Hair follicle dermal papilla cell (primary cell): ENCODE measurements around the gene PFKFB4. TPM values are rescaled to one million over a fixed set of nuclear protein-coding genes. Genes with fewer than 3 reads are reported as not detected.

ENCODE experiments used
- small RNA-seq: library from RNA; depleted of rRNA; stranded (forward); fragments of <200 nt; gene quantifications from one replicate; pipeline ENCODE3, GENCODE V24; 2012
- total RNA-seq: library from RNA; depleted of rRNA; stranded (reverse); fragments of >200 nt; gene quantifications from 2 replicates; pipeline ENCODE4 v1.2.3, GENCODE V29; 2012

PFKFB4 gene
- total RNA-seq: 12.8 and 15.7 TPM in 2 replicates

DNA sequence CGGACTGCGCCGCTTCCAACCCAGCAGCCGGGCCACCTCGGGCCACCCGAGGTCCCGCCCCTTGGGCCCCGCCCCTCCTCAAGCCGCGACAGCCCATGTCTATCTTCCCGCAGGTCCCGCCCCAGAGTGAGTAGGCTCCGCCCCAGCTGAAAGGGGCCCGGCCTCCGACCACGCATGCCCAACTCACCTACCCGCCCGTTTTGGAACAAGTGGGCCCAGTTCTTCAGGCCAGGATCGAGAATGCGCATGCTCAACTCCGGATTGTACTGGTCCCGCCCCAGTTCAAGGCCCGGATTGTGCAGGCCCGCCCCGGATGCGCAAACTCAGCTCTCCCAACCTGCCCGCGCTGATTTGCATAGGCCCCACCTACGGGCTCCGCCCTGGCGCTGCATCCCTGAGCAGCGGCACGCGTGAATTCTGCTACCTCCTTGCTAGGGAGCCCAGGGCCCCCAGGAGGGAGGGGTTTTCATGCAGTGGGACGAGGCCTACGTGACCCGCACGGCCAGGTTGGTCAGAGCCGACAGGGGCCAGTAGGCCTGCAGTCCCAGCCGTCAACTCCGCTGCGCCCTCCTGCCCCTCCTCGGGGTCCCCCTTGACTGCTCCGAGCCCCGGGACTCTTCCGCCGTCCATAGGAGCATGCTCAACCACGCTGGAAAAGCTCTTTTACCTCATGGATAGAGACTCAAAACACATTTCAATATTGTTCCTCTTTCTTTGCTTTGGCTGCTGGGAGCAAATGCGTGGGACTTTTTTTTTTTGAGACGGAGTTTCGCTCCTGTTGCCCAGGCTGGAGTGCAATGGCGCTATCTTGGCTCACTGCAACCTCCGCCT, at the start of gene PFKFB4:
PFKFB4 (minus strand) TSS at position 8 of the 831 bp plus-strand sequence. CDS start 26 bp downstream, outside the sequence.

DNA sequence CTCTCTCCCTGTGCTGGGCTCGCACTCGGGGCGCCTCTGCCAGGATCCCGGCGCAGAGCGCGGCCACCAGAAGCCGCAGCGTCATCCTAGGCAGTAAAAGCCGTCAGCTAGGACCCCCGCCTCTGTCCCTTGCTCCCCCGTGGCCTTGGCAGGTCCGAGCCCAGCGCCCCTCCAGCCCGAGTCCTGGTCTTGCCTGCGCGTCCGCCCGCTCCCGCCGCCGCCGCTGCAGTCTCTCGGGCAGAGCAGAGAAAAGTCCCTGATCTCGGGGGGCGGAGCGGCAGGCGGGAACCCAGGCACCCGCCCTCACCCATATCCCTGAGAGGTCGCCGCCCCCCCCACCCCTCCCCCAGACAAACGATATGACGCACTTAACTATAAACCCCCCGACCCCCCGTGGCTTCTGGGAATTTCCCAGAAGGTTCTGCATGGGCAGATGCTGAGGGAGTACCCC, 38.5 kb upstream of the PFKFB4 start, which contains the start of gene COL7A1:
COL7A1 (minus strand) TSS at position 255 of the 451 bp plus-strand sequence; CDS start at position 85, 170 bp downstream.

DNA sequence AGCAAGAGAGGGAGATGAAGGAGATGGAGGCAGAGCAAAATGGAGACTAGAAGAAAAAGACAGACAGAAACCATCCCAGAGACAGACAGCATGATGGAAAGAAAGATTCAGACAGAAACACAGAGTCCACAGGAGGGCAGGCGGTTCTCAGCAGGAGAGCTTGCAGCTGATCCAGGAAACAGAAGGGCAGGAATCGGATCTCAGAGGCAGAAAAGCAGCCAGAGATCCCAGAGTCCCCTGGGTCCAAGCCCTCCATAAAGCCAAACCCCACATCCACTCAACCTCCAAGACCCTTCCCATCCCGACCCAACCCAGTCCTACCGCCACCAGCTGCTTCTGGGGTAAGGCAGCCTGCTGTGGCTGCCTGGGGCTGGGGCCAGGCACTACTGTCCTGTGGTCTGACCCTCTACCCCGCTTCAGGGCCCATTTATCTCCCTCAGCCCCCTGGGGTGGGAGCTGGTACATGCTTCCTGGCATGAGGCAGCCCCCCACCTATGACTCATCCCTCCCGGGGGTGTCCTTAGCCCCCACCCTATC, 6.8 kb upstream of the PFKFB4 start, which contains the start of gene UCN2:
UCN2 (minus strand) TSS at position 400 of the 537 bp plus-strand sequence. CDS start 657 bp downstream, outside the sequence.

GRCh38 chr3:48504051-48504946, 52.3 kb downstream of the PFKFB4 start, which contains the start of gene SHISA5:
TSS of gene SHISA5 (minus strand) at chr3:48504174. CDS start at chr3:48504094, 80 bp downstream.

Small RNA genes within 50 kb of the gene (small RNA-seq; reads per million reads assigned to genes)
- not detected for gene MIR6823

Other genes starting within 250 kb of the PFKFB4 start
- not detected in 2 replicates for gene SPINK8, start 223.1 kb downstream of the PFKFB4 start, total RNA-seq
- 0.12 and 0.32 TPM in 2 replicates for gene FBXW12, start 184.6 kb downstream of the PFKFB4 start, total RNA-seq
- 15.4 and 21.1 TPM in 2 replicates for gene PLXNB1, start 126.7 kb downstream of the PFKFB4 start, total RNA-seq
- 8.0 and 10.6 TPM in 2 replicates for gene CCDC51, start 116.7 kb downstream of the PFKFB4 start, total RNA-seq
- gene TMA7, start 116.5 kb downstream of the PFKFB4 start, total RNA-seq: 59.2 and 74.0 TPM in 2 replicates
- 4.1 and 4.7 TPM in 2 replicates for gene ATRIP, start 110.1 kb downstream of the PFKFB4 start, total RNA-seq
- 116 TPM in 2 replicates for gene SHISA5, start 52.6 kb downstream of the PFKFB4 start, total RNA-seq
- 2.6 and 2.9 TPM in 2 replicates for gene UCN2, start 7.0 kb upstream of the PFKFB4 start, total RNA-seq
- 57.8 and 66.9 TPM in 2 replicates for gene COL7A1, start 38.5 kb upstream of the PFKFB4 start, total RNA-seq
- 311 and 364 TPM in 2 replicates for gene UQCRC1, start 52.8 kb upstream of the PFKFB4 start, total RNA-seq
- gene TMEM89, start 65.0 kb upstream of the PFKFB4 start, total RNA-seq: not detected in 2 replicates
- gene SLC26A6, start 78.7 kb upstream of the PFKFB4 start, total RNA-seq: 25.3 and 35.4 TPM in 2 replicates
- gene CELSR3, start 106.1 kb upstream of the PFKFB4 start, total RNA-seq: 1.3 and 1.6 TPM in 2 replicates
- gene NCKIPSD, start 129.1 kb upstream of the PFKFB4 start, total RNA-seq: 20.2 and 21.1 TPM in 2 replicates
- gene IP6K2, start 160.4 kb upstream of the PFKFB4 start, total RNA-seq: 38.5 and 43.7 TPM in 2 replicates